WTC11 (cell line): ENCODE measurements around the gene DENND1B. TPM values are rescaled to one million over a fixed set of nuclear protein-coding genes. Genes with fewer than 3 reads are reported as not detected.

Experiments used
- ATAC-seq: fragments of 200-7000 bp; cut with Tn5 transposase; 2 replicates; pipeline ENCODE4 v1.10.0; 2021; ENCODE audit warnings: mild to moderate bottlenecking, moderate library complexity
- CTCF ChIA-PET: fragments of 300-600 bp; sonication (Branson Sonifier 250); formaldehyde crosslinking; loops from one replicate; lab custom pipeline; 2021; ENCODE audit warnings: antibody characterized with exemption; lab: Charles Lee
- POLR2A ChIA-PET: fragments of 350-600 bp; sonication (Branson Sonifier 250); formaldehyde crosslinking; loops from one replicate; lab custom pipeline; 2021; ENCODE audit warnings: antibody characterized with exemption; lab: Charles Lee
- DNase-seq: peaks from one replicate; pipeline ENCODE4 v3.0.0; 2021; ENCODE audit warnings: low spot score
- H3K27ac Mint-ChIP-seq: 2 replicates; pipeline ENCODE4 v1.8.0; 2021; ENCODE audit warnings: mixed read lengths
- H3K27me3 Mint-ChIP-seq: 2 replicates; pipeline ENCODE4 v1.8.0; 2021; ENCODE audit warnings: low read depth, mild to moderate bottlenecking, moderate library complexity, mixed read lengths
- H3K36me3 Mint-ChIP-seq: 2 replicates; pipeline ENCODE4 v1.8.0; 2021; ENCODE audit warnings: mixed read lengths
- H3K4me1 Mint-ChIP-seq: 2 replicates; pipeline ENCODE4 v1.8.0; 2022; ENCODE audit warnings: mixed read lengths
- H3K4me3 Mint-ChIP-seq: 2 replicates; pipeline ENCODE4 v1.8.0; 2021; ENCODE audit warnings: mild to moderate bottlenecking, moderate library complexity, mixed read lengths
- H3K9me3 Mint-ChIP-seq: 2 replicates; pipeline ENCODE4 v1.8.0; 2021; ENCODE audit warnings: mixed read lengths
- ATF1 ChIP-seq: sonication (generic); formaldehyde crosslinking; IDR thresholded peaks from 2 replicates; pipeline ENCODE4 v1.8.1; 2023; ENCODE audit warnings: mild to moderate bottlenecking, moderate library complexity, missing genetic modification reagents
- GRHL2 ChIP-seq: fragments of 250-450 bp; sonication (Bioruptor Pico); IDR thresholded peaks from 2 replicates; pipeline ENCODE4 v1.8.0; 2022; ENCODE audit warnings: mild to moderate bottlenecking, moderate library complexity; ENCODE audit not compliant: insufficient replicate concordance, severe bottlenecking
- GTF2I ChIP-seq: fragments of 250-450 bp; sonication (Bioruptor Pico); conservative IDR thresholded peaks from 2 replicates; pipeline ENCODE4 v1.4.0; 2021; ENCODE audit warnings: mild to moderate bottlenecking
- HMGA2 ChIP-seq: fragments of 250-450 bp; sonication (Bioruptor Pico); IDR thresholded peaks from 2 replicates; pipeline ENCODE4 v1.4.0; 2021; ENCODE audit warnings: mild to moderate bottlenecking, moderate library complexity
- MYBL2 ChIP-seq: sonication (generic); formaldehyde crosslinking; IDR thresholded peaks from 2 replicates; pipeline ENCODE4 v1.8.1; 2023; ENCODE audit warnings: mild to moderate bottlenecking, moderate library complexity, missing genetic modification reagents
- RORB ChIP-seq: fragments of 250-450 bp; sonication (Bioruptor Pico); IDR thresholded peaks from 2 replicates; pipeline ENCODE4 v1.9.0; 2021; ENCODE audit warnings: mild to moderate bottlenecking
- SMAD3 ChIP-seq: sonication (generic); formaldehyde crosslinking; IDR thresholded peaks from 2 replicates; pipeline ENCODE4 v1.8.0; 2022; ENCODE audit warnings: missing genetic modification reagents, mild to moderate bottlenecking, borderline replicate concordance
- SMAD4 ChIP-seq: sonication (generic); formaldehyde crosslinking; IDR thresholded peaks from 2 replicates; pipeline ENCODE4 v1.8.0; 2022; ENCODE audit warnings: mild to moderate bottlenecking, missing genetic modification reagents
- SP1 ChIP-seq: sonication (generic); formaldehyde crosslinking; conservative IDR thresholded peaks from 2 replicates; pipeline ENCODE4 v1.8.1; 2022; ENCODE audit warnings: missing genetic modification reagents
- ZNF671 ChIP-seq: fragments of 250-450 bp; sonication (Bioruptor Pico); IDR thresholded peaks from 2 replicates; pipeline ENCODE4 v1.8.0; 2021; ENCODE audit warnings: mild to moderate bottlenecking
- total RNA-seq: library from RNA; stranded (reverse); gene quantifications from 3 replicates; pipeline ENCODE4 v1.2.3, GENCODE V29; 2021
- TF ChIP-seq, protein P1 (sequence below): sonication (generic); formaldehyde crosslinking; IDR thresholded peaks from 2 replicates; pipeline ENCODE4 v1.8.1; 2022; ENCODE audit warnings: low read depth, missing genetic modification reagents, borderline replicate concordance
- TF ChIP-seq, protein P2 (sequence below): sonication (generic); formaldehyde crosslinking; IDR thresholded peaks from 2 replicates; pipeline ENCODE4 v1.8.1; 2023; ENCODE audit warnings: mild to moderate bottlenecking, missing genetic modification reagents, borderline replicate concordance
- TF ChIP-seq, protein P3 (sequence below): sonication (generic); formaldehyde crosslinking; IDR thresholded peaks from 2 replicates; pipeline ENCODE4 v1.8.1; 2023; ENCODE audit warnings: mild to moderate bottlenecking, missing genetic modification reagents
- TF ChIP-seq, protein P4 (sequence below): sonication (generic); formaldehyde crosslinking; IDR thresholded peaks from 2 replicates; pipeline ENCODE4 v1.8.1; 2022; ENCODE audit warnings: mild to moderate bottlenecking, moderate library complexity, missing genetic modification reagents
- TF ChIP-seq, protein P5 (sequence below): sonication (generic); formaldehyde crosslinking; IDR thresholded peaks from 2 replicates; pipeline ENCODE4 v1.8.0; 2022; ENCODE audit warnings: mild to moderate bottlenecking, missing genetic modification reagents
- TF ChIP-seq, protein P6 (sequence below): sonication (generic); formaldehyde crosslinking; IDR thresholded peaks from 2 replicates; pipeline ENCODE4 v1.8.0; 2023; ENCODE audit warnings: missing genetic modification reagents

Gene DENND1B
- total RNA-seq, 1 experiment from 2014 or later, result 4.3 TPM

DNA sequence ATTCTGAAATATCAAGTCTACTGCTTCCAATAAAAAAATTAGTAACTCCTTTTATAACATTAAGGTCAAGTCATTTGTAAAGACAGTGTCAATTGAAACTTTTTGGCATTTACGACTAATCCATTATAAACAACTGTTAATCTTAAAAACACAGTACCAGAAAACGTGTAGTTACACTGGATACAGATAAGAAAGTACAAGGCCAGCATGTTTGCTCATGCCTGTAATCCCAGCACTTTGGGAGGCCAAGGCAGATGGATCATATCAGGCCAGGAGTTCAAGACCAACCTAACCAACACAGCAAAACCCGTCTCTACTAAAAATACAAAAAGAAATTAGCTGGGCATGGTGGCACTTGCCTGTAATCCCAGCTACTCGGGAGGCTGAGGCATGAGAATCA lies 29.4 kb downstream of the DENND1B start (continued):
- no peak for TF ChIP-seq ATF1
- TF ChIP-seq GTF2I (CRISPR knock-in tag), result no peak
- TF ChIP-seq, protein P1, sequence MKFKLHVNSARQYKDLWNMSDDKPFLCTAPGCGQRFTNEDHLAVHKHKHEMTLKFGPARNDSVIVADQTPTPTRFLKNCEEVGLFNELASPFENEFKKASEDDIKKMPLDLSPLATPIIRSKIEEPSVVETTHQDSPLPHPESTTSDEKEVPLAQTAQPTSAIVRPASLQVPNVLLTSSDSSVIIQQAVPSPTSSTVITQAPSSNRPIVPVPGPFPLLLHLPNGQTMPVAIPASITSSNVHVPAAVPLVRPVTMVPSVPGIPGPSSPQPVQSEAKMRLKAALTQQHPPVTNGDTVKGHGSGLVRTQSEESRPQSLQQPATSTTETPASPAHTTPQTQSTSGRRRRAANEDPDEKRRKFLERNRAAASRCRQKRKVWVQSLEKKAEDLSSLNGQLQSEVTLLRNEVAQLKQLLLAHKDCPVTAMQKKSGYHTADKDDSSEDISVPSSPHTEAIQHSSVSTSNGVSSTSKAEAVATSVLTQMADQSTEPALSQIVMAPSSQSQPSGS (CRISPR knock-in tag), result no peak
- TF ChIP-seq, protein P2, sequence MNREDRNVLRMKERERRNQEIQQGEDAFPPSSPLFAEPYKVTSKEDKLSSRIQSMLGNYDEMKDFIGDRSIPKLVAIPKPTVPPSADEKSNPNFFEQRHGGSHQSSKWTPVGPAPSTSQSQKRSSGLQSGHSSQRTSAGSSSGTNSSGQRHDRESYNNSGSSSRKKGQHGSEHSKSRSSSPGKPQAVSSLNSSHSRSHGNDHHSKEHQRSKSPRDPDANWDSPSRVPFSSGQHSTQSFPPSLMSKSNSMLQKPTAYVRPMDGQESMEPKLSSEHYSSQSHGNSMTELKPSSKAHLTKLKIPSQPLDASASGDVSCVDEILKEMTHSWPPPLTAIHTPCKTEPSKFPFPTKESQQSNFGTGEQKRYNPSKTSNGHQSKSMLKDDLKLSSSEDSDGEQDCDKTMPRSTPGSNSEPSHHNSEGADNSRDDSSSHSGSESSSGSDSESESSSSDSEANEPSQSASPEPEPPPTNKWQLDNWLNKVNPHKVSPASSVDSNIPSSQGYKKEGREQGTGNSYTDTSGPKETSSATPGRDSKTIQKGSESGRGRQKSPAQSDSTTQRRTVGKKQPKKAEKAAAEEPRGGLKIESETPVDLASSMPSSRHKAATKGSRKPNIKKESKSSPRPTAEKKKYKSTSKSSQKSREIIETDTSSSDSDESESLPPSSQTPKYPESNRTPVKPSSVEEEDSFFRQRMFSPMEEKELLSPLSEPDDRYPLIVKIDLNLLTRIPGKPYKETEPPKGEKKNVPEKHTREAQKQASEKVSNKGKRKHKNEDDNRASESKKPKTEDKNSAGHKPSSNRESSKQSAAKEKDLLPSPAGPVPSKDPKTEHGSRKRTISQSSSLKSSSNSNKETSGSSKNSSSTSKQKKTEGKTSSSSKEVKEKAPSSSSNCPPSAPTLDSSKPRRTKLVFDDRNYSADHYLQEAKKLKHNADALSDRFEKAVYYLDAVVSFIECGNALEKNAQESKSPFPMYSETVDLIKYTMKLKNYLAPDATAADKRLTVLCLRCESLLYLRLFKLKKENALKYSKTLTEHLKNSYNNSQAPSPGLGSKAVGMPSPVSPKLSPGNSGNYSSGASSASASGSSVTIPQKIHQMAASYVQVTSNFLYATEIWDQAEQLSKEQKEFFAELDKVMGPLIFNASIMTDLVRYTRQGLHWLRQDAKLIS (CRISPR knock-in tag), result no peak
- TF ChIP-seq, protein P3, sequence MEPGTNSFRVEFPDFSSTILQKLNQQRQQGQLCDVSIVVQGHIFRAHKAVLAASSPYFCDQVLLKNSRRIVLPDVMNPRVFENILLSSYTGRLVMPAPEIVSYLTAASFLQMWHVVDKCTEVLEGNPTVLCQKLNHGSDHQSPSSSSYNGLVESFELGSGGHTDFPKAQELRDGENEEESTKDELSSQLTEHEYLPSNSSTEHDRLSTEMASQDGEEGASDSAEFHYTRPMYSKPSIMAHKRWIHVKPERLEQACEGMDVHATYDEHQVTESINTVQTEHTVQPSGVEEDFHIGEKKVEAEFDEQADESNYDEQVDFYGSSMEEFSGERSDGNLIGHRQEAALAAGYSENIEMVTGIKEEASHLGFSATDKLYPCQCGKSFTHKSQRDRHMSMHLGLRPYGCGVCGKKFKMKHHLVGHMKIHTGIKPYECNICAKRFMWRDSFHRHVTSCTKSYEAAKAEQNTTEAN, result no peak
- no peak for TF ChIP-seq SMAD3 (CRISPR knock-in tag)
- TF ChIP-seq, protein P4, sequence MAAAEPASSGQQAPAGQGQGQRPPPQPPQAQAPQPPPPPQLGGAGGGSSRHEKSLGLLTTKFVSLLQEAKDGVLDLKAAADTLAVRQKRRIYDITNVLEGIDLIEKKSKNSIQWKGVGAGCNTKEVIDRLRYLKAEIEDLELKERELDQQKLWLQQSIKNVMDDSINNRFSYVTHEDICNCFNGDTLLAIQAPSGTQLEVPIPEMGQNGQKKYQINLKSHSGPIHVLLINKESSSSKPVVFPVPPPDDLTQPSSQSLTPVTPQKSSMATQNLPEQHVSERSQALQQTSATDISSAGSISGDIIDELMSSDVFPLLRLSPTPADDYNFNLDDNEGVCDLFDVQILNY (CRISPR knock-in tag), result no peak
- no peak for TF ChIP-seq SP1 (CRISPR knock-in tag)
- no peak for TF ChIP-seq MYBL2 (CRISPR knock-in tag)
- TF ChIP-seq HMGA2 (CRISPR knock-in tag), result no peak

DNA sequence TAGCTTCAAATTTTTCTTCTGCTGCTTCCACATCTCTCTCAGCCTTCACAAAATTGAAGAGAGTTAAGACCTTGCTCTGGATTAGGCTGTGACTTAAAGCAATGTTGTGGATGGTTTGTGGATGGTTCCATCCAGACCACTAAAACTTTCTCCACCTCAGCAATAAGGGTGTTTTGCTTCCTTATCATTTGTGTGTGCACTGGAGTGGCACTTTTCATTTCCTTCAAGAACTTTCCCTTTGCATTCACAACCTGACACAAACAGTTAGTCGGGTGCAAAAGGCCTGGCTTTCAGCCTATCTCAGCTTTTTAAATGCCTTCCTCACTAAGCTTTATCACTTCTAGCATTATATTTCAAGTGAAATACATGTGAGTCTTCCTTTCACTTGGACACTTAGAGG lies 30.3 kb downstream of the DENND1B start:
- TF ChIP-seq, protein P5, sequence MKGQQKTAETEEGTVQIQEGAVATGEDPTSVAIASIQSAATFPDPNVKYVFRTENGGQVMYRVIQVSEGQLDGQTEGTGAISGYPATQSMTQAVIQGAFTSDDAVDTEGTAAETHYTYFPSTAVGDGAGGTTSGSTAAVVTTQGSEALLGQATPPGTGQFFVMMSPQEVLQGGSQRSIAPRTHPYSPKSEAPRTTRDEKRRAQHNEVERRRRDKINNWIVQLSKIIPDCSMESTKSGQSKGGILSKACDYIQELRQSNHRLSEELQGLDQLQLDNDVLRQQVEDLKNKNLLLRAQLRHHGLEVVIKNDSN (CRISPR knock-in tag), result no peak
- TF ChIP-seq, protein P4 (CRISPR knock-in tag), result no peak
- TF ChIP-seq SMAD4 (CRISPR knock-in tag) (no peak), ZNF671 (CRISPR knock-in tag) (no peak), GRHL2 (no peak), RORB (CRISPR knock-in tag) (no peak)
- TF ChIP-seq, protein P6, sequence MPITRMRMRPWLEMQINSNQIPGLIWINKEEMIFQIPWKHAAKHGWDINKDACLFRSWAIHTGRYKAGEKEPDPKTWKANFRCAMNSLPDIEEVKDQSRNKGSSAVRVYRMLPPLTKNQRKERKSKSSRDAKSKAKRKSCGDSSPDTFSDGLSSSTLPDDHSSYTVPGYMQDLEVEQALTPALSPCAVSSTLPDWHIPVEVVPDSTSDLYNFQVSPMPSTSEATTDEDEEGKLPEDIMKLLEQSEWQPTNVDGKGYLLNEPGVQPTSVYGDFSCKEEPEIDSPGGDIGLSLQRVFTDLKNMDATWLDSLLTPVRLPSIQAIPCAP (CRISPR knock-in tag), result no peak
- H3K27me3 Mint-ChIP-seq, result no peaks in the 10 kb centered on the region
- ChIA-PET CTCF (no interaction called here), POLR2A (no interaction called here)
- peaks cover 16% of the 10 kb centered on the region for H3K9me3 Mint-ChIP-seq
- H3K36me3 Mint-ChIP-seq, result peaks cover 10% of the 10 kb centered on the region
- no peak for ATAC-seq
- peaks cover 3% of the 10 kb centered on the region; the same call in 1 of the 2 replicates for H3K4me1 Mint-ChIP-seq
- no peak overlapping the region for H3K27ac Mint-ChIP-seq
- no peak overlapping the region for H3K4me3 Mint-ChIP-seq
- no peak for DNase-seq
